Left lung (tissue), 10 donors: Measurements from ENCODE around the gene PCTP. TPM values are rescaled to one million over a fixed set of nuclear protein-coding genes. Genes with fewer than 3 reads are reported as not detected.

Experiments used
- ATAC-seq: fragments of 200-7000 bp; cut with Tn5 transposase; one replicate; pipeline ENCODE4 v1.9.1; 2020; ENCODE audit warnings: moderate library complexity
- DNase-seq, 4 donors: peaks; one replicate each; pipeline ENCODE4 v3.0.0-alpha.2; 2013 to 2020
- H3K27ac ChIP-seq, 2 donors: fragments of 200-600 bp; sonication (generic) in 1 of 2; one replicate each; pipeline versions ENCODE4 v1.5.0 to v1.8.0; 2020 to 2021
- H3K27me3 ChIP-seq, 2 donors: fragments of 200-600 bp; sonication (generic) in 1 of 2; one replicate each; pipeline versions ENCODE4 v1.5.0 to v1.8.0; 2020 to 2021
- H3K36me3 ChIP-seq, 2 donors: fragments of 200-600 bp; sonication (generic) in 1 of 2; one replicate each; pipeline versions ENCODE4 v1.5.0 to v1.8.0; 2020 to 2021
- H3K4me1 ChIP-seq, 2 donors: fragments of 200-600 bp; one replicate each; pipeline ENCODE4 v1.8.0; 2021
- H3K4me3 ChIP-seq, 2 donors: fragments of 200-600 bp; sonication (generic) in 1 of 2; one replicate each; pipeline versions ENCODE4 v1.5.0 to v1.8.0; 2020 to 2021; ENCODE audit warnings: mild to moderate bottlenecking in 1 of 2
- H3K9me3 ChIP-seq, 2 donors: fragments of 200-600 bp; sonication (generic) in 1 of 2; one replicate each; pipeline versions ENCODE4 v1.5.0 to v1.8.0; 2020 to 2021
- CTCF ChIP-seq, 2 donors: fragments of 200-600 bp; sonication (generic) in 1 of 2; IDR thresholded peaks; one replicate each; pipeline versions ENCODE4 v1.5.0 to v1.8.0; 2021; ENCODE audit warnings: antibody characterized with exemption in 2 of 2
- intact Hi-C, 2 donors: fragments of 100-400 bp; cut with DNase I; formaldehyde crosslinking; loops; one replicate each; pipeline versions ENCODE4 v1.11.2 to v1.14.2; 2022
- polyA plus RNA-seq, 6 donors: library from polyadenylated mRNA; unstranded; fragments of 120-200 nt; gene quantifications; one replicate each; pipeline ENCODE4 v1.2.1, GENCODE V29; 2013; ENCODE audit not compliant: insufficient read length in 6 of 6
- total RNA-seq, 2 donors: library from RNA; stranded (reverse); fragmentation: NEBNext Ultra II Directional; extraction: Animal tissue kit (Norgen Biotek cat#: 25700); gene quantifications; one replicate each; pipeline ENCODE4 v1.2.1, GENCODE V29; 2021
- donor health status: DM: no; HTN: yes; CAD: no.
- donor health status: DM: no; HTN: no; CAD: no.

The PCTP gene
- total and polyA plus RNA-seq, 8 donors: 19.0 to 24.2 (median 21.9) TPM

GRCh38 chr17:55763856-55764255, 13.0 kb downstream of the PCTP start:
- H3K27ac ChIP-seq: peak overlapping the region in 1 of 2 donors; percentile 69

GRCh38 chr17:55764610-55765009, 13.8 kb downstream of the PCTP start:
- Histone ChIP-seq H3K27me3 (no peaks in the 10 kb centered on the region), H3K4me3 (no peak overlapping the region), H3K9me3 (no peaks in the 10 kb centered on the region), H3K4me1 (peaks cover 5 to 34% of the 10 kb centered on the region in 2 donors), H3K36me3 (peaks cover 0 to 20% of the 10 kb centered on the region in 2 donors), H3K27ac (peak overlapping the region in 1 of 2 donors; percentile 69)
- DNase-seq: no peak
- ATAC-seq: no peak
- no peak for TF ChIP-seq CTCF (IDR thresholded peaks at IDR 0.05)
- intact Hi-C loops: no loop called here

More at GRCh38 chr17:55763856-55764255, 13.0 kb downstream of the PCTP start:
- DNase-seq: no peak
- H3K36me3 ChIP-seq: peaks cover 0 to 14% of the 10 kb centered on the region in 2 donors
- H3K4me3 ChIP-seq: no peak overlapping the region
- TF ChIP-seq CTCF (IDR thresholded peaks at IDR 0.05): no peak
- ATAC-seq: no peak
- H3K4me1 ChIP-seq: peaks cover 5 to 27% of the 10 kb centered on the region in 2 donors
- no peaks in the 10 kb centered on the region for H3K27me3 ChIP-seq
- intact Hi-C loops: no loop called here
- no peaks in the 10 kb centered on the region for H3K9me3 ChIP-seq

- no peak overlapping the region for H3K27ac ChIP-seq
- no peaks in the 10 kb centered on the region for H3K27me3 ChIP-seq
- peaks cover 0 to 20% of the 10 kb centered on the region in 2 donors for H3K36me3 ChIP-seq
- ATAC-seq: no peak
- no peaks in the 10 kb centered on the region for H3K9me3 ChIP-seq
- intact Hi-C loops: no loop called here
- TF ChIP-seq CTCF (IDR thresholded peaks at IDR 0.05): no peak
- H3K4me3 ChIP-seq: no peak overlapping the region
- H3K4me1 ChIP-seq: peaks cover 10 to 35% of the 10 kb centered on the region in 2 donors
- no peak for DNase-seq
Measured at GRCh38 chr17:55765472-55765871, 14.6 kb downstream of the PCTP start.

- intact Hi-C loops: no loop called here
- no peaks in the 10 kb centered on the region for H3K27me3 ChIP-seq
Measured at GRCh38 chr17:55768936-55769624, 18.2 kb downstream of the PCTP start.

More at GRCh38 chr17:55768936-55769624, 18.2 kb downstream of the PCTP start:
- DNase-seq (no peak), ATAC-seq (no peak)
- H3K4me1 ChIP-seq: peaks cover 5 to 23% of the 10 kb centered on the region in 2 donors
- no peaks in the 10 kb centered on the region for H3K9me3 ChIP-seq
- no peak overlapping the region for H3K4me3 ChIP-seq
- no peak for TF ChIP-seq CTCF (IDR thresholded peaks at IDR 0.05)
- peaks cover 0 to 54% of the 10 kb centered on the region in 2 donors for H3K36me3 ChIP-seq
- peak overlapping the region in 1 of 2 donors; percentile 39 for H3K27ac ChIP-seq
